MCF 10A (cell line): ENCODE measurements around the gene BRAP. TPM values are rescaled to one million over a fixed set of nuclear protein-coding genes. Genes with fewer than 3 reads are reported as not detected.
"Not testable (repeated sequence)": the region's sequence is repeated elsewhere in the genome, so short reads cannot be mapped to it uniquely, and the experiment has no call there.

ENCODE experiments used
- BruUV-seq: library from RNA; stranded (reverse); fragments of 400-500 nt; replicated peaks from 2 replicates; lab custom pipeline; 2021; lab: Mats Ljungman, UMichigan
- CTCF ChIA-PET: fragments of 300-600 bp; sonication (Branson Sonifier 250); formaldehyde crosslinking; extraction: SDS; loops from one replicate; lab custom pipeline; 2021; ENCODE audit warnings: antibody characterized with exemption, inconsistent platforms; lab: Yijun Ruan, JAX
- POLR2A ChIA-PET: fragments of 300-600, 350-650 bp; sonication (Branson Sonifier 250); formaldehyde crosslinking; extraction: SDS; loops from one replicate; lab custom pipeline; 2020; ENCODE audit warnings: antibody characterized with exemption, inconsistent platforms; lab: Yijun Ruan, JAX
- DNase-seq: peaks from one replicate; pipeline ENCODE4 v3.0.0-alpha.2; 2018; ENCODE audit not compliant: unreplicated experiment
- H3K27ac Mint-ChIP-seq: one replicate; pipeline ENCODE4 v1.8.0; 2022; ENCODE audit warnings: mild to moderate bottlenecking, low read depth, mixed read lengths; ENCODE audit not compliant: unreplicated experiment
- H3K27me3 Mint-ChIP-seq: one replicate; pipeline ENCODE4 v1.8.0; 2022; ENCODE audit warnings: mixed read lengths; ENCODE audit not compliant: insufficient read depth, unreplicated experiment
- H3K36me3 Mint-ChIP-seq: one replicate; pipeline ENCODE4 v1.8.0; 2022; ENCODE audit warnings: mild to moderate bottlenecking, moderate library complexity, mixed read lengths; ENCODE audit not compliant: insufficient read depth, unreplicated experiment
- H3K4me1 Mint-ChIP-seq: one replicate; pipeline ENCODE4 v1.8.0; 2022; ENCODE audit warnings: mixed read lengths; ENCODE audit not compliant: insufficient read depth, unreplicated experiment
- H3K4me3 Mint-ChIP-seq: one replicate; pipeline ENCODE4 v1.8.0; 2022; ENCODE audit warnings: mild to moderate bottlenecking, moderate library complexity, mixed read lengths; ENCODE audit not compliant: unreplicated experiment
- H3K9me3 Mint-ChIP-seq: one replicate; pipeline ENCODE4 v1.8.0; 2022; ENCODE audit warnings: mixed read lengths; ENCODE audit not compliant: unreplicated experiment
- intact Hi-C: fragments of 100-400 bp; cut with micrococcal nuclease; formaldehyde crosslinking; loops from 2 replicates; pipeline ENCODE4 v1.14.1; 2022
- total RNA-seq: library from RNA; stranded (reverse); gene quantifications from 2 replicates; pipeline ENCODE4 v1.2.3, GENCODE V29; 2022
- TF ChIP-seq, protein P1 (sequence below): fragments of 200-600 bp; IDR thresholded peaks from one replicate; pipeline ENCODE4 v1.8.0; 2022; ENCODE audit warnings: antibody characterized with exemption, mild to moderate bottlenecking; ENCODE audit not compliant: unreplicated experiment

Gene BRAP
- total RNA-seq, 1 experiment from 2014 or later: 24.4 TPM

DNA sequence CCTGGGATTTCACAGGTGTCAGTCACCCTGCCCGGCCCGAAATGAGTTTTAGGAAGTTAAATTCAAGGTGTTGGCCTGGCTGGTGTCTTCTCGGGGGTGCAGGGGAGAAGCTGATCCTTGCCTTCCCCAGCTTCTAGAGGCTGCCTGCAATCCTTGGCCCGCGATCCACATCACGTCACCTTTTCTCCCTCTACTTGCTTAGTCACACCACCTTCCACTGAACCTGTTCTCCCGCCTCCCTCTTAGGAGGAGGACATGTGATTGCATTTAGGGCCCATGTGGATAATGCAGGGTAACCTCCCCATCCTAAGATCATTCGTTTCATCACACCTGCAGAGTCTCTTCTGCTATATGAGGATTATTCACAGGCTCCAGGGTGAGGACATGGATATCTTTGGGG is 61.2 kb downstream of the BRAP start:
- TF ChIP-seq, protein P1, sequence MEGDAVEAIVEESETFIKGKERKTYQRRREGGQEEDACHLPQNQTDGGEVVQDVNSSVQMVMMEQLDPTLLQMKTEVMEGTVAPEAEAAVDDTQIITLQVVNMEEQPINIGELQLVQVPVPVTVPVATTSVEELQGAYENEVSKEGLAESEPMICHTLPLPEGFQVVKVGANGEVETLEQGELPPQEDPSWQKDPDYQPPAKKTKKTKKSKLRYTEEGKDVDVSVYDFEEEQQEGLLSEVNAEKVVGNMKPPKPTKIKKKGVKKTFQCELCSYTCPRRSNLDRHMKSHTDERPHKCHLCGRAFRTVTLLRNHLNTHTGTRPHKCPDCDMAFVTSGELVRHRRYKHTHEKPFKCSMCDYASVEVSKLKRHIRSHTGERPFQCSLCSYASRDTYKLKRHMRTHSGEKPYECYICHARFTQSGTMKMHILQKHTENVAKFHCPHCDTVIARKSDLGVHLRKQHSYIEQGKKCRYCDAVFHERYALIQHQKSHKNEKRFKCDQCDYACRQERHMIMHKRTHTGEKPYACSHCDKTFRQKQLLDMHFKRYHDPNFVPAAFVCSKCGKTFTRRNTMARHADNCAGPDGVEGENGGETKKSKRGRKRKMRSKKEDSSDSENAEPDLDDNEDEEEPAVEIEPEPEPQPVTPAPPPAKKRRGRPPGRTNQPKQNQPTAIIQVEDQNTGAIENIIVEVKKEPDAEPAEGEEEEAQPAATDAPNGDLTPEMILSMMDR: no peak
- ChIA-PET CTCF (interaction anchor here (0.6 kb wide), 1 partner anchor 280 kb away, joined by 3 read pairs; no protein-coding TSS in a partner anchor), POLR2A (no interaction called here)
- H3K27me3 Mint-ChIP-seq: no peaks in the 10 kb centered on the region
- H3K9me3 Mint-ChIP-seq: no peaks in the 10 kb centered on the region
- no TSS peak for BruUV-seq
- peak; percentile 65 for DNase-seq
- peaks cover 5% of the 10 kb centered on the region for H3K4me1 Mint-ChIP-seq
- H3K36me3 Mint-ChIP-seq: peaks cover 6% of the 10 kb centered on the region
- no peak overlapping the region for H3K27ac Mint-ChIP-seq
- H3K4me3 Mint-ChIP-seq: no peak overlapping the region
- intact Hi-C loops: no loop called here

DNA sequence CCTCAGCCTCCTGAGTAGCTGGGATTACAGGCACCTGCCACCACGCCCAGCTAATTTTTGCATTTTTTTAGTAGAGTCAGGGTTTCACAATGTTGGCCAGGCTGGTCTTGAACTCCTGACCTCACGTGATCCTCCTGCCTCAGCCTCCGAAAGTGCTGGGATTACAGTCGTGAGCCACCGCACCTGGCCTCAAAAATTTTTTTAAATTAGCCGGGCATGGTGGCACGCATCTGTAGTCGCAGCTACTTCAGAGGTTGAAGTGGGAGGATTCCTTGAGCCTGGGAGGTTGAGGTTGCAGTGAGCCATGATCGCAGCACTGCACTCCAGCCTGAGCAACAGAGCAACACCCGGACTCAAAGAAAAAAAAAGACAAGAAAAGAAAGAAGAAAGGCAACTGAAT is 67.9 kb downstream of the BRAP start:
- ChIA-PET CTCF (interaction anchor here (0.6 kb wide), 1 partner anchor 13 kb away, joined by 3 read pairs; no protein-coding TSS in a partner anchor), POLR2A (interaction anchor here (0.6 kb wide), 1 partner anchor 198 kb away, joined by 3 read pairs; no protein-coding TSS in a partner anchor)
- BruUV-seq, H3K36me3 Mint-ChIP-seq, intact Hi-C loops, H3K4me3 Mint-ChIP-seq, DNase-seq, H3K27me3 Mint-ChIP-seq, H3K27ac Mint-ChIP-seq, H3K4me1 Mint-ChIP-seq, H3K9me3 Mint-ChIP-seq: not testable (repeated sequence)

DNA sequence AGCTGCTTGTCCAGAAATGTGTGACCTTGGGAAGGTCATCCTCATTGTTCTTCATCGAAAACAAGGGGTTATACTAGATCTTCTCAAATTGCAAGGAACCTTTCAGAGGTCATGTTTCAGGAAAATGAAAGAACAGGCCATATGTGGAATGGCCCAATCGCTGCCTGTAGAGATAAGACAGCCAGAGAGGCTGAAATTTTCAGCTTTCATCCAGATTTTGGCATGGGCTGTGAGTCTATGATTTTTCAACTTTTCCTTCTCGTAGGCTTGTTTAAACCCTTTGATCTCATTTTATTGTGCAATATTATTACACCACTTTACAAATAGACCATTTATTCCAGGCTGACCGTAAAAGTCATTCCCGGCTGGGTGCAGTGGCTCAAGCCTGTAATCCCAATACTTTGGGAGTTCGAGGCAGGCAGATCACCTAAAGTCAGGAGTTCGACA is 69.6 kb downstream of the BRAP start:
- H3K27ac Mint-ChIP-seq: no peak overlapping the region
- intact Hi-C loops: no loop called here
- H3K4me3 Mint-ChIP-seq: no peak overlapping the region
- POLR2A ChIA-PET: no interaction called here
- H3K4me1 Mint-ChIP-seq: no peaks in the 10 kb centered on the region
- CTCF ChIA-PET: no interaction called here
- TF ChIP-seq, protein P1: no peak
- H3K36me3 Mint-ChIP-seq: no peaks in the 10 kb centered on the region
- H3K27me3 Mint-ChIP-seq: no peaks in the 10 kb centered on the region
- DNase-seq: no peak
- no peaks in the 10 kb centered on the region for H3K9me3 Mint-ChIP-seq
- BruUV-seq: no TSS peak

DNA sequence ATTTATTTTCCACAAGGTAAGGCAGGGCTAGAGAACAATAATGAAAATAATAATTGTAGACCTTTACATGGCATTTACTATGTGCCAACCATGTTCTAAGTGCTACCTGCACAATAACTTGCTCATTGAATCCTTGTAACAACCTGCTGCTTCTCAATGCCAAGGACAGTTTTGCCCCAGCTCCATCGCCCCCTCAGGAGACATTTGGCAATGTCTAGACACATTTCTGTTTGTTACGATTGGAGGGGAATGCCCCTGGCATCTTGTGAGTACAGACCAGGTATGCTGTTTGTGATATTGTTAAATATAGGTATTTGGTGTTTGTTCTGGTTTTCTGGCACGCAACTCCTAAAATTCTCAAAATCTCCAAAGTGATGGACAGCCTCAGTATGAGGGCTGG is 78.5 kb downstream of the BRAP start:
- H3K27ac Mint-ChIP-seq: no peak overlapping the region
- no peaks in the 10 kb centered on the region for H3K27me3 Mint-ChIP-seq
- no TSS peak for BruUV-seq
- H3K4me3 Mint-ChIP-seq: no peak overlapping the region
- TF ChIP-seq, protein P1: no peak
- DNase-seq: no peak
- intact Hi-C loops: no loop called here
- no peaks in the 10 kb centered on the region for H3K36me3 Mint-ChIP-seq
- no peaks in the 10 kb centered on the region for H3K9me3 Mint-ChIP-seq
- ChIA-PET CTCF (no interaction called here), POLR2A (interaction anchor here (0.6 to 0.7 kb wide), 2 partner anchors 86 to 394 kb away, joined by 3 read pairs; no protein-coding TSS in a partner anchor)
- H3K4me1 Mint-ChIP-seq: no peaks in the 10 kb centered on the region
